Left lung (tissue), 14 donors: ENCODE measurements around the gene GMNN. TPM values are rescaled to one million over a fixed set of nuclear protein-coding genes. Genes with fewer than 3 reads are reported as not detected.
"Not testable (repeated sequence)": the region's sequence is repeated elsewhere in the genome, so short reads cannot be mapped to it uniquely, and the experiment has no call there.

Experiments
- ATAC-seq: fragments of 200-7000 bp; cut with Tn5 transposase; one replicate; pipeline ENCODE4 v1.9.1; 2020; ENCODE audit warnings: moderate library complexity
- DNase-seq, 4 donors: peaks; one replicate each; pipeline ENCODE4 v3.0.0-alpha.2; 2013 to 2020
- H3K27ac ChIP-seq, 2 donors: fragments of 200-600 bp; sonication (generic) in 1 of 2; one replicate each; pipeline versions ENCODE4 v1.5.0 to v1.8.0; 2020 to 2021
- H3K27me3 ChIP-seq, 2 donors: fragments of 200-600 bp; sonication (generic) in 1 of 2; one replicate each; pipeline versions ENCODE4 v1.5.0 to v1.8.0; 2020 to 2021
- H3K36me3 ChIP-seq, 2 donors: fragments of 200-600 bp; sonication (generic) in 1 of 2; one replicate each; pipeline versions ENCODE4 v1.5.0 to v1.8.0; 2020 to 2021
- H3K4me1 ChIP-seq, 2 donors: fragments of 200-600 bp; one replicate each; pipeline ENCODE4 v1.8.0; 2021
- H3K4me3 ChIP-seq, 2 donors: fragments of 200-600 bp; sonication (generic) in 1 of 2; one replicate each; pipeline versions ENCODE4 v1.5.0 to v1.8.0; 2020 to 2021; ENCODE audit warnings: mild to moderate bottlenecking in 1 of 2
- H3K9me3 ChIP-seq, 2 donors: fragments of 200-600 bp; sonication (generic) in 1 of 2; one replicate each; pipeline versions ENCODE4 v1.5.0 to v1.8.0; 2020 to 2021
- CTCF ChIP-seq, 2 donors: fragments of 200-600 bp; sonication (generic) in 1 of 2; IDR thresholded peaks; one replicate each; pipeline versions ENCODE4 v1.5.0 to v1.8.0; 2021; ENCODE audit warnings: antibody characterized with exemption in 2 of 2
- intact Hi-C, 2 donors: fragments of 100-400 bp; cut with DNase I; formaldehyde crosslinking; loops; one replicate each; pipeline versions ENCODE4 v1.11.2 to v1.14.2; 2022
- long read RNA-seq, 12 donors: library from polyadenylated mRNA in 2 of 12; unstranded in 2 of 12; transcript quantifications; one replicate each; pipeline ENCODE4 v2.0.0 and lab custom pipeline, GENCODE V29; 2019 to 2026
- polyA plus RNA-seq, 6 donors: library from polyadenylated mRNA; unstranded; fragments of 120-200 nt; gene quantifications; one replicate each; pipeline ENCODE4 v1.2.1, GENCODE V29; 2013; ENCODE audit not compliant: insufficient read length in 6 of 6
- total RNA-seq, 2 donors: library from RNA; stranded (reverse); fragmentation: NEBNext Ultra II Directional; extraction: Animal tissue kit (Norgen Biotek cat#: 25700); gene quantifications; one replicate each; pipeline ENCODE4 v1.2.1, GENCODE V29; 2021
- donor health status: DM: no; HTN: yes; CAD: no.
- donor health status: DM: no; HTN: no; CAD: no.

The GMNN gene
- 10 to 100 TPM; 19.6 to 25.0 TPM for total RNA-seq
- 10 to 100 TPM; 33.5 to 44.3 (median 38.7) TPM for polyA plus RNA-seq
- long read RNA-seq, donor 1, transcript GMNN-201 (7 exons, 1,262 nt) = major isoform, 12 of 17 reads
- long read RNA-seq, donor 1, partial matches to known transcripts = 0 of 17 reads
- long read RNA-seq, donor 1, other reads (novel, unspliced or antisense) = 0 of 17 reads
- long read RNA-seq, donor 2, transcript GMNN-202 (7 exons, 1,133 nt) = major isoform, 7 of 18 reads
- long read RNA-seq, donor 2, transcript GMNN-201 (7 exons, 1,262 nt) = major isoform, 7 of 18 reads
- long read RNA-seq, donor 2, partial matches to known transcripts = 0 of 18 reads
- long read RNA-seq, donor 2, other reads (novel, unspliced or antisense) = 0 of 18 reads
- long read RNA-seq, donor 3, transcript GMNN-201 (7 exons, 1,262 nt) = major isoform, 11 of 18 reads
- long read RNA-seq, donor 3, transcript GMNN-202 (7 exons, 1,133 nt) = minor isoform, 6 of 18 reads
- long read RNA-seq, donor 3, partial matches to known transcripts = 0 of 18 reads
- long read RNA-seq, donor 3, other reads (novel, unspliced or antisense) = 0 of 18 reads
- long read RNA-seq, donor 4, transcript GMNN-201 (7 exons, 1,262 nt) = major isoform, 8 of 14 reads
- long read RNA-seq, donor 4, transcript GMNN-202 (7 exons, 1,133 nt) = minor isoform, 6 of 14 reads
- long read RNA-seq, donor 4, partial matches to known transcripts = 0 of 14 reads
- long read RNA-seq, donor 4, other reads (novel, unspliced or antisense) = 0 of 14 reads
- long read RNA-seq, donor 5, partial matches to known transcripts = 0 of 8 reads
- long read RNA-seq, donor 5, other reads (novel, unspliced or antisense) = 0 of 8 reads
- long read RNA-seq, donor 6, transcript GMNN-202 (7 exons, 1,133 nt) = major isoform, 5 of 14 reads
- long read RNA-seq, donor 6, partial matches to known transcripts = 0 of 14 reads
- long read RNA-seq, donor 6, other reads (novel, unspliced or antisense) = 5 of 14 reads
- long read RNA-seq, donor 7, transcript GMNN-202 (7 exons, 1,133 nt) = major isoform, 5 of 9 reads
- long read RNA-seq, donor 7, partial matches to known transcripts = 0 of 9 reads
- long read RNA-seq, donor 7, other reads (novel, unspliced or antisense) = 0 of 9 reads
- long read RNA-seq, donor 8, transcript GMNN-201 (7 exons, 1,262 nt) = major isoform, 5 of 6 reads
- long read RNA-seq, donor 8, partial matches to known transcripts = 0 of 6 reads
- long read RNA-seq, donor 8, other reads (novel, unspliced or antisense) = 0 of 6 reads
- long read RNA-seq, donor 9 = 0 reads
- long read RNA-seq, donor 10, transcript GMNN-202 (7 exons, 1,133 nt) = minor isoform, 7 of 24 reads
- long read RNA-seq, donor 10, transcript GMNN-201 (7 exons, 1,262 nt) = major isoform, 14 of 24 reads
- long read RNA-seq, donor 10, partial matches to known transcripts = 2 of 24 reads
- long read RNA-seq, donor 10, other reads (novel, unspliced or antisense) = 1 of 24 reads
- long read RNA-seq, donor 11, transcript GMNN-202 (7 exons, 1,133 nt) = minor isoform, 5 of 15 reads
- long read RNA-seq, donor 11, transcript GMNN-201 (7 exons, 1,262 nt) = major isoform, 10 of 15 reads
- long read RNA-seq, donor 11, partial matches to known transcripts = 0 of 15 reads
- long read RNA-seq, donor 11, other reads (novel, unspliced or antisense) = 0 of 15 reads
- long read RNA-seq, donor 12, partial matches to known transcripts = 0 of 4 reads
- long read RNA-seq, donor 12, other reads (novel, unspliced or antisense) = 0 of 4 reads

DNA sequence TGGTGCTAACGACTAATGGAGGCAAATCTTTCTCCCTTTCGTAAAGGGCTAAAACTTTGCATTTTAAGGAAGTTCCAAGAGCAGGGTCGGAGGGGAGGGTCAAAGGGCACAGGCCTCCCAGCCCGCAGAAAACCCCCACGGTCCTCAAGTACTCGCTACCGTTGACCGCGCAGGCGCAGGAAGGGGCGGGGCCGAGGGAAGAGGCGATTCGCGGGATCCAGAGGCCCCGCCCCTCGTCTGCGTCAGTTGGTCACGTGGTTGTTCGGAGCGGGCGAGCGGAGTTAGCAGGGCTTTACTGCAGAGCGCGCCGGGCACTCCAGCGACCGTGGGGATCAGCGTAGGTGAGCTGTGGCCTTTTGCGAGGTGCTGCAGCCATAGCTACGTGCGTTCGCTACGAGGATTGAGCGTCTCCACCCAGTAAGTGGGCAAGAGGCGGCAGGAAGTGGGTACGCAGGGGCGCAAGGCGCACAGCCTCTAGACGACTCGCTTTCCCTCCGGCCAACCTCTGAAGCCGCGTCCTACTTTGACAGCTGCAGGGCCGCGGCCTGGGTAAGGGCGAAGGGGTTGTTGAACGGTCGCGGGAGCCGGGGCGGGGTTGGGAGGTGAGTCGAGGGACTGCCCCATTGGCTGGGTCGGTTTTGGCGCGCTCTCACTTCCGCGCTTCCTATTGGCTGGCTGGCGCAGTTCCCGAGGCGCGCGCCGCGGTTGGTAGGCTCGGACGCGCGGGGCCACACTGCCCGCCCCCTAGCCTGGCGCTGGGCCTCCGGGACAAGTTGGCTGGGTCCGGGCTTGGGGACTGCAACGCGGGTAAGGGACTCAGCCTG, at the start of gene GMNN:
TSS of gene GMNN (plus strand) at position 242 of the 824 bp plus-strand sequence. CDS start 2,310 bp downstream, outside the sequence.
- H3K4me3 ChIP-seq = peak within 1 kb of the TSS; percentile 86 to 98
- H3K27me3 ChIP-seq = no peaks in the 10 kb centered on the region
- peaks cover 13 to 35% of the 10 kb centered on the region in 2 donors for H3K4me1 ChIP-seq
- ATAC-seq = peak; percentile 98
- no peak for TF ChIP-seq CTCF (IDR thresholded peaks at IDR 0.05)
- intact Hi-C loops = no loop called here
- peak; percentile 95 to 100 (median 98) for DNase-seq
- H3K9me3 ChIP-seq = no peaks in the 10 kb centered on the region
- H3K36me3 ChIP-seq = no peaks in the 10 kb centered on the region
- peak within 1 kb of the TSS; percentile 90 to 94 for H3K27ac ChIP-seq

- H3K9me3 ChIP-seq = peaks cover 0 to 20% of the 10 kb centered on the region in 2 donors
- DNase-seq, H3K4me3 ChIP-seq, H3K36me3 ChIP-seq, H3K4me1 ChIP-seq, H3K27ac ChIP-seq, intact Hi-C loops, ATAC-seq, H3K27me3 ChIP-seq: not testable (repeated sequence)
Observed at GRCh38 chr6:24730653-24731052, 44.1 kb upstream of the GMNN start.

DNA sequence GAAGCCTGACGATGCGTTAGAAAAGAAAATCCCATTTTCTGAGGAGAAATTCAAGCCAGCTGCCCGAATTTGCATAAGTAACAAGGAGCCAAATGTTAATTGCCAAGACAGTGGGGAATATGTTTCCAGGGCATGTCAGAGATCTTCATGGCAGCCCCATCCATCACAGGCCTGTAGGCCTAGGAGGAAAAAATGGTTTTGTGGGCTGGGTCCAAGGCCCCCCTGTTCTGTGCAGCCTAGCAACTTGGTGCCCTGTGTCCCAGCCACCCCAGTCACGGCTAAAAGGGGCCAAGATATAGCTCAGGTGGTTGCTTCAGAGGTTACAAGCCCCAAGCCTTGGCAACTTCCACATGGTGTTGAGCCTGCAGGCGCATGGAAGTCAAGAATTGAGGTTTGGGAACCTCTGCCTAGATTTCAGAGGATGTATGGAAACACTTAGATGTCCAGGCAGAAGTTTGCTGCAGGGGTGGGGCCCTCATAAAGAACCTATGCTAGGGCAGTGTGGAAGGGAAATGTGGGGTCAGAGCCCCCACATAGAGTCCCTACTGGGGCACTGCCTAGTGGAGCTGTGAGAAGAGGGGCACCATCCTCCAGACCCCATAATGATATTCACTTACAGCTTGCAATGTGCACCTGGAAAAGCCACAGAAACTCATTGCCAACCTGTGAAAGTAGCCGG, 43.1 kb upstream of the GMNN start:
- H3K27me3 ChIP-seq, ATAC-seq, H3K36me3 ChIP-seq, H3K27ac ChIP-seq, H3K4me3 ChIP-seq, DNase-seq, H3K4me1 ChIP-seq, intact Hi-C loops: not testable (repeated sequence)
- peaks cover 0 to 20% of the 10 kb centered on the region in 2 donors for H3K9me3 ChIP-seq

- no peak for TF ChIP-seq CTCF (IDR thresholded peaks at IDR 0.05)
- H3K4me3 ChIP-seq = no peak overlapping the region
- no peaks in the 10 kb centered on the region for H3K4me1 ChIP-seq
- ATAC-seq = no peak
- H3K36me3 ChIP-seq = no peaks in the 10 kb centered on the region
- H3K27ac ChIP-seq = no peak overlapping the region
- DNase-seq = no peak
- intact Hi-C loops = no loop called here
- H3K27me3 ChIP-seq = no peaks in the 10 kb centered on the region
- peaks cover 0 to 20% of the 10 kb centered on the region in 2 donors for H3K9me3 ChIP-seq
Observed at GRCh38 chr6:24734166-24734565, 40.6 kb upstream of the GMNN start.

- intact Hi-C loops, H3K27me3 ChIP-seq, DNase-seq, ATAC-seq, H3K36me3 ChIP-seq, H3K27ac ChIP-seq, H3K4me3 ChIP-seq, H3K4me1 ChIP-seq: not testable (repeated sequence)
- peaks cover 0 to 20% of the 10 kb centered on the region in 2 donors for H3K9me3 ChIP-seq
Observed at GRCh38 chr6:24734710-24735109, 40.0 kb upstream of the GMNN start.
